Measurements from ENCODE around the gene ULK1.
A peak's percentile ranks its signal among the peaks of the same experiment; 100 is the strongest.

Gene ULK1

GRCh38 chr12:131949431-131950181 lies 55.2 kb downstream of the ULK1 start, which contains the start of gene EP400 (continued):
- TF ChIP-seq ZNF654 (tag by site-specific recombination; IDR thresholded peaks at IDR 0.05; ENCODE audit: low read depth) (no peak), GLIS2 (tag by site-specific recombination; IDR thresholded peaks at IDR 0.05) (peak; percentile 26; the same call in 1 of the 2 replicates), ZNF776 (tag by site-specific recombination; IDR thresholded peaks at IDR 0.05; ENCODE audit: borderline replicate concordance) (no peak), IKZF3 (tag by site-specific recombination; IDR thresholded peaks at IDR 0.05) (0 out of 2 replicates have a peak, but pooled peaks have one; percentile 4), ZNF155 (tag by site-specific recombination; IDR thresholded peaks at IDR 0.05) (no peak), ZNF623 (tag by site-specific recombination; IDR thresholded peaks at IDR 0.05) (no peak), GFI1B (tag by site-specific recombination; IDR thresholded peaks at IDR 0.05) (no peak), ZNF426 (tag by site-specific recombination; IDR thresholded peaks at IDR 0.05) (no peak), ZNF621 (tag by site-specific recombination; IDR thresholded peaks at IDR 0.05) (no peak), ZEB2 (tag by site-specific recombination; IDR thresholded peaks at IDR 0.05) (no peak; the same call in 1 of the 2 replicates), ZNF18 (tag by site-specific recombination; IDR thresholded peaks at IDR 0.05) (no peak), ZNF311 (tag by site-specific recombination; IDR thresholded peaks at IDR 0.05; ENCODE audit: borderline replicate concordance) (no peak), ZNF677 (tag by site-specific recombination; IDR thresholded peaks at IDR 0.05) (no peak), ZNF211 (tag by site-specific recombination; IDR thresholded peaks at IDR 0.05; ENCODE audit: low read depth) (no peak), ZFP3 (tag by site-specific recombination; IDR thresholded peaks at IDR 0.05; ENCODE audit: low read depth) (no peak), ZBTB21 (tag by site-specific recombination; IDR thresholded peaks at IDR 0.05) (no peak), MEIS1 (CRISPR knock-in tag; IDR thresholded peaks at IDR 0.05; ENCODE audit: borderline replicate concordance) (no peak), ZNF324 (tag by site-specific recombination; IDR thresholded peaks at IDR 0.05) (0 out of 2 replicates have a peak, but pooled peaks have one; percentile 48), ZFHX2 (tag by site-specific recombination; conservative IDR thresholded peaks at IDR 0.05) (peak; percentile 68), ZBTB49 (tag by site-specific recombination; IDR thresholded peaks at IDR 0.05; ENCODE audit: low read depth) (no peak), ZNF530 (tag by site-specific recombination; IDR thresholded peaks at IDR 0.05; ENCODE audit: low read depth) (no peak), GLI2 (tag by site-specific recombination; IDR thresholded peaks at IDR 0.05; ENCODE audit: borderline replicate concordance, low read depth) (no peak), ZNF626 (tag by site-specific recombination; IDR thresholded peaks at IDR 0.05) (no peak; the same call in 1 of the 2 replicates)
- TF ChIP-seq, protein P1, sequence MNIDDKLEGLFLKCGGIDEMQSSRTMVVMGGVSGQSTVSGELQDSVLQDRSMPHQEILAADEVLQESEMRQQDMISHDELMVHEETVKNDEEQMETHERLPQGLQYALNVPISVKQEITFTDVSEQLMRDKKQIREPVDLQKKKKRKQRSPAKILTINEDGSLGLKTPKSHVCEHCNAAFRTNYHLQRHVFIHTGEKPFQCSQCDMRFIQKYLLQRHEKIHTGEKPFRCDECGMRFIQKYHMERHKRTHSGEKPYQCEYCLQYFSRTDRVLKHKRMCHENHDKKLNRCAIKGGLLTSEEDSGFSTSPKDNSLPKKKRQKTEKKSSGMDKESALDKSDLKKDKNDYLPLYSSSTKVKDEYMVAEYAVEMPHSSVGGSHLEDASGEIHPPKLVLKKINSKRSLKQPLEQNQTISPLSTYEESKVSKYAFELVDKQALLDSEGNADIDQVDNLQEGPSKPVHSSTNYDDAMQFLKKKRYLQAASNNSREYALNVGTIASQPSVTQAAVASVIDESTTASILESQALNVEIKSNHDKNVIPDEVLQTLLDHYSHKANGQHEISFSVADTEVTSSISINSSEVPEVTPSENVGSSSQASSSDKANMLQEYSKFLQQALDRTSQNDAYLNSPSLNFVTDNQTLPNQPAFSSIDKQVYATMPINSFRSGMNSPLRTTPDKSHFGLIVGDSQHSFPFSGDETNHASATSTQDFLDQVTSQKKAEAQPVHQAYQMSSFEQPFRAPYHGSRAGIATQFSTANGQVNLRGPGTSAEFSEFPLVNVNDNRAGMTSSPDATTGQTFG (tag by site-specific recombination; IDR thresholded peaks at IDR 0.05; ENCODE audit: borderline replicate concordance), result no peak
- TF ChIP-seq, protein P2, sequence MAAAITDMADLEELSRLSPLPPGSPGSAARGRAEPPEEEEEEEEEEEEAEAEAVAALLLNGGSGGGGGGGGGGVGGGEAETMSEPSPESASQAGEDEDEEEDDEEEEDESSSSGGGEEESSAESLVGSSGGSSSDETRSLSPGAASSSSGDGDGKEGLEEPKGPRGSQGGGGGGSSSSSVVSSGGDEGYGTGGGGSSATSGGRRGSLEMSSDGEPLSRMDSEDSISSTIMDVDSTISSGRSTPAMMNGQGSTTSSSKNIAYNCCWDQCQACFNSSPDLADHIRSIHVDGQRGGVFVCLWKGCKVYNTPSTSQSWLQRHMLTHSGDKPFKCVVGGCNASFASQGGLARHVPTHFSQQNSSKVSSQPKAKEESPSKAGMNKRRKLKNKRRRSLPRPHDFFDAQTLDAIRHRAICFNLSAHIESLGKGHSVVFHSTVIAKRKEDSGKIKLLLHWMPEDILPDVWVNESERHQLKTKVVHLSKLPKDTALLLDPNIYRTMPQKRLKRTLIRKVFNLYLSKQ (tag by site-specific recombination; IDR thresholded peaks at IDR 0.05; ENCODE audit: borderline replicate concordance), result no peak
- TF ChIP-seq, protein P3, sequence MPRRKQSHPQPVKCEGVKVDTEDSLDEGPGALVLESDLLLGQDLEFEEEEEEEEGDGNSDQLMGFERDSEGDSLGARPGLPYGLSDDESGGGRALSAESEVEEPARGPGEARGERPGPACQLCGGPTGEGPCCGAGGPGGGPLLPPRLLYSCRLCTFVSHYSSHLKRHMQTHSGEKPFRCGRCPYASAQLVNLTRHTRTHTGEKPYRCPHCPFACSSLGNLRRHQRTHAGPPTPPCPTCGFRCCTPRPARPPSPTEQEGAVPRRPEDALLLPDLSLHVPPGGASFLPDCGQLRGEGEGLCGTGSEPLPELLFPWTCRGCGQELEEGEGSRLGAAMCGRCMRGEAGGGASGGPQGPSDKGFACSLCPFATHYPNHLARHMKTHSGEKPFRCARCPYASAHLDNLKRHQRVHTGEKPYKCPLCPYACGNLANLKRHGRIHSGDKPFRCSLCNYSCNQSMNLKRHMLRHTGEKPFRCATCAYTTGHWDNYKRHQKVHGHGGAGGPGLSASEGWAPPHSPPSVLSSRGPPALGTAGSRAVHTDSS (tag by site-specific recombination; IDR thresholded peaks at IDR 0.05), result no peak
